ENCODE data around the gene HTT.

DNA sequence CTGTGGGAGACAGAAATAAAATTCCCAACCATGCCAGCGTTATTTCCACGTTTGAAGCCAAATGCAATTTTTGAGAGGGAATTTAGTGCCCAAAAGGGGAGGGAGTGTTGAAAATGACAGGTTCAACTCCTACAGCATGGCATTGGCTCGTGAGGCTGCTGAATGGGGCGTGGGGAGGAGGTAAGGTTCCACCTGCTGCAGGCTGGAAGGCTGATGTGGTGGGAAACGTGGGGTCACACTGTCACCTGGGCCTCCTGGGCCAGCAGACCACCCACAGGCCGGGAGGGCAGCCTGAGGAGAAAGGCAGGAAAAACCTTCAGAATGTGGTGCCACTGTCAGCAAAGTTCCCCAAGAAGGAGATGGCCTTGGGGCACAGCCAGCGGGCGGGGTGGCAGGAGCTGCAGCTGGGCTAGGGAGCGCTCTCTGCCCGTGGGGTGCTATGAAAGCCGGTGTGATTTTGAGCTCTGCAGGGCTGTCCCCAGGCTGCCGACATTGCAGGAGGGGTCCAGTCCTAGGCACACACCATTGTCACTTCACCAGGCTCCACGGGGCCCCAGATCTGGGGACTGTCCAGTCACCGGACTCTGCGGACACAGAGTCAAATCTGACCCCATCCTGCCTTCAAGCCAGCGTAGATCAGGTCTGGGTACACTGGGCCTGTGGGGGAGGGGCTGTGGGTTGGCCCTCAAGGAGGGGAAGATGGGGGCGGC is 194.1 kb downstream of the HTT start:
- TF ChIP-seq, protein P1, sequence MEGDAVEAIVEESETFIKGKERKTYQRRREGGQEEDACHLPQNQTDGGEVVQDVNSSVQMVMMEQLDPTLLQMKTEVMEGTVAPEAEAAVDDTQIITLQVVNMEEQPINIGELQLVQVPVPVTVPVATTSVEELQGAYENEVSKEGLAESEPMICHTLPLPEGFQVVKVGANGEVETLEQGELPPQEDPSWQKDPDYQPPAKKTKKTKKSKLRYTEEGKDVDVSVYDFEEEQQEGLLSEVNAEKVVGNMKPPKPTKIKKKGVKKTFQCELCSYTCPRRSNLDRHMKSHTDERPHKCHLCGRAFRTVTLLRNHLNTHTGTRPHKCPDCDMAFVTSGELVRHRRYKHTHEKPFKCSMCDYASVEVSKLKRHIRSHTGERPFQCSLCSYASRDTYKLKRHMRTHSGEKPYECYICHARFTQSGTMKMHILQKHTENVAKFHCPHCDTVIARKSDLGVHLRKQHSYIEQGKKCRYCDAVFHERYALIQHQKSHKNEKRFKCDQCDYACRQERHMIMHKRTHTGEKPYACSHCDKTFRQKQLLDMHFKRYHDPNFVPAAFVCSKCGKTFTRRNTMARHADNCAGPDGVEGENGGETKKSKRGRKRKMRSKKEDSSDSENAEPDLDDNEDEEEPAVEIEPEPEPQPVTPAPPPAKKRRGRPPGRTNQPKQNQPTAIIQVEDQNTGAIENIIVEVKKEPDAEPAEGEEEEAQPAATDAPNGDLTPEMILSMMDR (IDR thresholded peaks at IDR 0.05; ENCODE audit: insufficient read depth, low read length), result no peak
- TF ChIP-seq REST (IDR thresholded peaks at IDR 0.05; ENCODE audit: insufficient replicate concordance, low read depth) (no peak), POLR2AphosphoS5 (IDR thresholded peaks at IDR 0.05; ENCODE audit: low read depth) (no peak), GABPA (IDR thresholded peaks at IDR 0.05; ENCODE audit: low read depth) (no peak)
